HG02943 (cell line): ENCODE measurements around the gene EMC8.

Experiments
- ATAC-seq: cut with Tn5 transposase; IDR thresholded peaks from one replicate; pipeline ENCODE4 v1.9.1; 2021; ENCODE audit warnings: mild to moderate bottlenecking, low read depth, moderate library complexity; ENCODE audit not compliant: unreplicated experiment

EMC8 gene

GRCh38 chr16:85761861-85762260 lies 37.5 kb downstream of the EMC8 start:
- no peak for ATAC-seq

GRCh38 chr16:85759631-85760419 lies 39.5 kb downstream of the EMC8 start:
- ATAC-seq, result no peak

- ATAC-seq, result no peak
These were observed 40.2 kb downstream of the EMC8 start for GRCh38 chr16:85759136-85759535.

GRCh38 chr16:85757341-85757822 lies 42.0 kb downstream of the EMC8 start:
- no peak for ATAC-seq

GRCh38 chr16:85755929-85756768 lies 43.2 kb downstream of the EMC8 start:
- no peak for ATAC-seq

GRCh38 chr16:85754413-85754812 lies 44.9 kb downstream of the EMC8 start:
- no peak for ATAC-seq

GRCh38 chr16:85753976-85754375 lies 45.4 kb downstream of the EMC8 start:
- ATAC-seq, result no peak

GRCh38 chr16:85753559-85753958 lies 45.8 kb downstream of the EMC8 start:
- no peak for ATAC-seq

- no peak for ATAC-seq
These were observed 46.6 kb downstream of the EMC8 start for GRCh38 chr16:85752511-85753420.

- ATAC-seq, result no peak
These were observed 47.4 kb downstream of the EMC8 start for GRCh38 chr16:85751698-85752501.

- no peak for ATAC-seq
These were observed 48.3 kb downstream of the EMC8 start, which contains the start of gene C16orf74 for GRCh38 chr16:85750827-85751697. Gene C16orf74, minus strand, starts transcription at chr16:85751096. Its CDS starts 15,879 bp downstream, at chr16:85735217.

- no peak for ATAC-seq
These were observed 49.1 kb downstream of the EMC8 start for GRCh38 chr16:85750146-85750826.

GRCh38 chr16:85749771-85750145 lies 49.6 kb downstream of the EMC8 start:
- ATAC-seq, result no peak

- ATAC-seq, result no peak
These were observed 52.7 kb downstream of the EMC8 start for GRCh38 chr16:85746460-85747215.

- ATAC-seq, result no peak
These were observed 60.2 kb downstream of the EMC8 start for GRCh38 chr16:85738923-85739715.

GRCh38 chr16:85736921-85737320 lies 62.4 kb downstream of the EMC8 start:
- ATAC-seq, result no peak

GRCh38 chr16:85735946-85736345 lies 63.4 kb downstream of the EMC8 start:
- ATAC-seq, result no peak
